Fibroblast of lung (primary cell): Measurements from ENCODE around the gene TBL1XR1.

Experiments used
- CTCF ChIP-seq, 2 donors: IDR thresholded peaks in 1 of 2; conservative IDR thresholded peaks in 1 of 2; 1 replicate in 1 of 2; 2 replicates in 1 of 2; pipeline ENCODE4 v1.5.1; 2011 to 2012; ENCODE audit warnings: low read length in 2 of 2, control low read depth in 1 of 2, inconsistent platforms in 1 of 2, low read depth in 1 of 2, mild to moderate bottlenecking in 1 of 2
- EZH2 ChIP-seq: IDR thresholded peaks from 2 replicates; pipeline ENCODE4 v1.5.1; 2012; ENCODE audit warnings: low read length, control low read depth, mild to moderate bottlenecking; ENCODE audit errors: missing control alignments

DNA sequence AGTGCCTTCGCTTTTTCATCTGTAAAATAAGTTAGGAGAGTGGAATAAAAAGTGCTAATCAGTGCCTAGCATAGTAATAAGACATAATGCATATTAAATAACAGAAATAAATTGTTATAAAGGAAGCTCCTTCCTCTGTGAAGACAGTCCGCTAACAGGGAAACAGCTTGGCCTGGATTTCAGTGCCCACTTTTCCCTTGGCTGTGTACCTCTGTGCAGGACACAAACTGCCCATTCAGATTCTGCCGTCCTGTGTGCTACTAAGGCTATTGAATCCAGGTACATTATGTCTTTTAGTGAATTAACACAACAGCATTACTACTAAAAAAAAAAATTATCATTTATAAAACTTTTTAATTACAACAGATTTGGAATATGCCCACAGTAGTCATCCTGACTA lies 90.7 kb downstream of the TBL1XR1 start:
- TF ChIP-seq CTCF (conservative IDR thresholded peaks at IDR 0.05 in 1 of 2, IDR thresholded peaks at IDR 0.05 in 1 of 2; ENCODE audit: low read depth in 1 of 2, low read length in 2 of 2) (no peak), EZH2 (no peak)
